ENCODE measurements around the gene IRF2BP1.

The IRF2BP1 gene

GRCh38 chr19:45884682-45885555, 1.0 kb downstream of the IRF2BP1 start:
- H3K4me3 ChIP-seq (ENCODE audit: low read length): no peak overlapping the region
- H3K9ac ChIP-seq (ENCODE audit: low read length): peak overlapping the region; percentile 93
- H3K36me3 ChIP-seq (ENCODE audit: control insufficient read depth, insufficient read depth, low read length): no peaks in the 10 kb centered on the region
- H3K27me3 ChIP-seq (ENCODE audit: control insufficient read depth, insufficient read depth, low read length): no peaks in the 10 kb centered on the region
- no peaks in the 10 kb centered on the region for H3K9me3 ChIP-seq (ENCODE audit: control insufficient read depth, low read length)
- peaks cover 46% of the 10 kb centered on the region for H3K4me1 ChIP-seq (ENCODE audit: control insufficient read depth, insufficient read depth, low read length)

GRCh38 chr19:45883881-45884681, 1.9 kb downstream of the IRF2BP1 start:
- Histone ChIP-seq H3K4me1 (ENCODE audit: control insufficient read depth, insufficient read depth, low read length) (peaks cover 54% of the 10 kb centered on the region), H3K27me3 (ENCODE audit: control insufficient read depth, insufficient read depth, low read length) (no peaks in the 10 kb centered on the region), H3K4me3 (ENCODE audit: low read length) (peak overlapping the region; percentile 16), H3K9me3 (ENCODE audit: control insufficient read depth, low read length) (no peaks in the 10 kb centered on the region), H3K9ac (ENCODE audit: low read length) (peak overlapping the region; percentile 63), H3K36me3 (ENCODE audit: control insufficient read depth, insufficient read depth, low read length) (no peaks in the 10 kb centered on the region)

GRCh38 chr19:45883586-45883880, 2.4 kb downstream of the IRF2BP1 start:
- Histone ChIP-seq H3K4me3 (ENCODE audit: low read length) (peak overlapping the region; percentile 16), H3K4me1 (ENCODE audit: control insufficient read depth, insufficient read depth, low read length) (peaks cover 59% of the 10 kb centered on the region), H3K9me3 (ENCODE audit: control insufficient read depth, low read length) (no peaks in the 10 kb centered on the region), H3K27me3 (ENCODE audit: control insufficient read depth, insufficient read depth, low read length) (no peaks in the 10 kb centered on the region), H3K36me3 (ENCODE audit: control insufficient read depth, insufficient read depth, low read length) (no peaks in the 10 kb centered on the region), H3K9ac (ENCODE audit: low read length) (peak overlapping the region; percentile 63)

GRCh38 chr19:45882652-45883585, 3.0 kb downstream of the IRF2BP1 start:
- no peaks in the 10 kb centered on the region for H3K9me3 ChIP-seq (ENCODE audit: control insufficient read depth, low read length)
- H3K4me3 ChIP-seq (ENCODE audit: low read length): peak overlapping the region; percentile 64
- no peaks in the 10 kb centered on the region for H3K36me3 ChIP-seq (ENCODE audit: control insufficient read depth, insufficient read depth, low read length)
- peaks cover 66% of the 10 kb centered on the region for H3K4me1 ChIP-seq (ENCODE audit: control insufficient read depth, insufficient read depth, low read length)
- H3K27me3 ChIP-seq (ENCODE audit: control insufficient read depth, insufficient read depth, low read length): no peaks in the 10 kb centered on the region
- H3K9ac ChIP-seq (ENCODE audit: low read length): peak overlapping the region; percentile 78

- Histone ChIP-seq H3K27me3 (ENCODE audit: control insufficient read depth, insufficient read depth, low read length) (no peaks in the 10 kb centered on the region), H3K9ac (ENCODE audit: low read length) (peak overlapping the region; percentile 78), H3K9me3 (ENCODE audit: control insufficient read depth, low read length) (no peaks in the 10 kb centered on the region), H3K4me1 (ENCODE audit: control insufficient read depth, insufficient read depth, low read length) (peaks cover 71% of the 10 kb centered on the region), H3K36me3 (ENCODE audit: control insufficient read depth, insufficient read depth, low read length) (no peaks in the 10 kb centered on the region), H3K4me3 (ENCODE audit: low read length) (peak overlapping the region; percentile 64)
Observed at GRCh38 chr19:45881909-45882528, 3.9 kb downstream of the IRF2BP1 start.

GRCh38 chr19:45881082-45881908, 4.6 kb downstream of the IRF2BP1 start:
- H3K4me3 ChIP-seq (ENCODE audit: low read length): peak overlapping the region; percentile 64
- H3K36me3 ChIP-seq (ENCODE audit: control insufficient read depth, insufficient read depth, low read length): no peaks in the 10 kb centered on the region
- peaks cover 76% of the 10 kb centered on the region for H3K4me1 ChIP-seq (ENCODE audit: control insufficient read depth, insufficient read depth, low read length)
- H3K9me3 ChIP-seq (ENCODE audit: control insufficient read depth, low read length): no peaks in the 10 kb centered on the region
- H3K9ac ChIP-seq (ENCODE audit: low read length): peak overlapping the region; percentile 78
- H3K27me3 ChIP-seq (ENCODE audit: control insufficient read depth, insufficient read depth, low read length): no peaks in the 10 kb centered on the region

- Histone ChIP-seq H3K36me3 (ENCODE audit: control insufficient read depth, insufficient read depth, low read length) (no peaks in the 10 kb centered on the region), H3K4me3 (ENCODE audit: low read length) (no peak overlapping the region), H3K4me1 (ENCODE audit: control insufficient read depth, insufficient read depth, low read length) (peaks cover 88% of the 10 kb centered on the region), H3K27me3 (ENCODE audit: control insufficient read depth, insufficient read depth, low read length) (no peaks in the 10 kb centered on the region), H3K9me3 (ENCODE audit: control insufficient read depth, low read length) (no peaks in the 10 kb centered on the region), H3K9ac (ENCODE audit: low read length) (no peak overlapping the region)
Observed at GRCh38 chr19:45879971-45880370, 6.0 kb downstream of the IRF2BP1 start.

- H3K36me3 ChIP-seq (ENCODE audit: control insufficient read depth, insufficient read depth, low read length): peaks cover under 1% of the 10 kb centered on the region
- H3K9me3 ChIP-seq (ENCODE audit: control insufficient read depth, low read length): no peaks in the 10 kb centered on the region
- peak overlapping the region; percentile 74 for H3K9ac ChIP-seq (ENCODE audit: low read length)
- H3K4me3 ChIP-seq (ENCODE audit: low read length): no peak overlapping the region
- H3K4me1 ChIP-seq (ENCODE audit: control insufficient read depth, insufficient read depth, low read length): peaks cover 87% of the 10 kb centered on the region
- H3K27me3 ChIP-seq (ENCODE audit: control insufficient read depth, insufficient read depth, low read length): no peaks in the 10 kb centered on the region
Observed at GRCh38 chr19:45879055-45879454, 6.9 kb downstream of the IRF2BP1 start.

- Histone ChIP-seq H3K9me3 (ENCODE audit: control insufficient read depth, low read length) (no peaks in the 10 kb centered on the region), H3K4me1 (ENCODE audit: control insufficient read depth, insufficient read depth, low read length) (peaks cover 90% of the 10 kb centered on the region), H3K27me3 (ENCODE audit: control insufficient read depth, insufficient read depth, low read length) (no peaks in the 10 kb centered on the region), H3K36me3 (ENCODE audit: control insufficient read depth, insufficient read depth, low read length) (peaks cover 9% of the 10 kb centered on the region), H3K4me3 (ENCODE audit: low read length) (peak overlapping the region; percentile 22), H3K9ac (ENCODE audit: low read length) (peak overlapping the region; percentile 74)
Observed at GRCh38 chr19:45878043-45878794, 7.7 kb downstream of the IRF2BP1 start.

- Histone ChIP-seq H3K9me3 (ENCODE audit: control insufficient read depth, low read length) (no peaks in the 10 kb centered on the region), H3K4me3 (ENCODE audit: low read length) (no peak overlapping the region), H3K36me3 (ENCODE audit: control insufficient read depth, insufficient read depth, low read length) (peaks cover 14% of the 10 kb centered on the region), H3K9ac (ENCODE audit: low read length) (peak overlapping the region; percentile 66), H3K27me3 (ENCODE audit: control insufficient read depth, insufficient read depth, low read length) (no peaks in the 10 kb centered on the region), H3K4me1 (ENCODE audit: control insufficient read depth, insufficient read depth, low read length) (peaks cover 95% of the 10 kb centered on the region)
Observed at GRCh38 chr19:45876411-45877197, 9.3 kb downstream of the IRF2BP1 start.

Measured in mucosa of stomach (tissue), 1 donor.